ENCODE data around the gene TRERF1. TPM values are rescaled to one million over a fixed set of nuclear protein-coding genes. Genes with fewer than 3 reads are reported as not detected.

The TRERF1 gene
- total and polyA plus RNA-seq, 5 donors from 2014 or later: 2.3 to 55.7 (median 4.7) TPM

GRCh38 chr6:42370323-42370985 is 81.3 kb downstream of the TRERF1 start:
- Mint-ChIP-seq H3K27ac (peak overlapping the region; percentile 52 to 96 (median 86)), H3K27me3 (no peaks in the 10 kb centered on the region)
- peak overlapping the region; percentile 33 for H3K27ac ChIP-seq (ENCODE audit: insufficient read depth, low read length, poor library complexity, severe bottlenecking)

GRCh38 chr6:42369568-42369967 is 82.2 kb downstream of the TRERF1 start:
- peak overlapping the region; percentile 75 for H3K27ac ChIP-seq (ENCODE audit: insufficient read depth, low read length, poor library complexity, severe bottlenecking)

More at GRCh38 chr6:42370323-42370985, 81.3 kb downstream of the TRERF1 start:
- no peaks in the 10 kb centered on the region for H3K9me3 Mint-ChIP-seq
- H3K36me3 Mint-ChIP-seq: peaks cover 13% of the 10 kb centered on the region
- no peaks in the 10 kb centered on the region for H3K27me3 ChIP-seq (ENCODE audit: control insufficient read depth, insufficient read depth, low read length)
- peaks cover 68% of the 10 kb centered on the region for H3K4me1 ChIP-seq (ENCODE audit: control insufficient read depth, insufficient read depth, low read length, poor library complexity, severe bottlenecking)
- DNase-seq: no peak
- peaks cover 31 to 91% (median 56%) of the 10 kb centered on the region in 4 donors for H3K4me1 Mint-ChIP-seq
- no peaks in the 10 kb centered on the region for H3K36me3 ChIP-seq (ENCODE audit: control insufficient read depth, insufficient read depth, low read length)
- peak overlapping the region in 1 of 4 donors; percentile 52 for H3K4me3 Mint-ChIP-seq
- ATAC-seq (ENCODE audit: low read depth in 2 of 2): no peak
- no peaks in the 10 kb centered on the region for H3K9me3 ChIP-seq (ENCODE audit: control insufficient read depth in 2 of 2, low read length in 2 of 2)
- no peak overlapping the region for H3K4me3 ChIP-seq (ENCODE audit: low read depth, low read length)

GRCh38 chr6:42368181-42368580 is 83.5 kb downstream of the TRERF1 start:
- Mint-ChIP-seq H3K9me3 (no peaks in the 10 kb centered on the region), H3K4me3 (peak overlapping the region; percentile 71 to 83 (median 78))

More at GRCh38 chr6:42369568-42369967, 82.2 kb downstream of the TRERF1 start:
- Histone ChIP-seq H3K4me3 (ENCODE audit: low read depth, low read length) (peak overlapping the region; percentile 65), H3K36me3 (ENCODE audit: control insufficient read depth, insufficient read depth, low read length) (no peaks in the 10 kb centered on the region), H3K27me3 (ENCODE audit: control insufficient read depth, insufficient read depth, low read length) (no peaks in the 10 kb centered on the region), H3K4me1 (ENCODE audit: control insufficient read depth, insufficient read depth, low read length, poor library complexity, severe bottlenecking) (peaks cover 72% of the 10 kb centered on the region), H3K9me3 (ENCODE audit: control insufficient read depth in 2 of 2, low read length in 2 of 2) (no peaks in the 10 kb centered on the region)
- Mint-ChIP-seq H3K9me3 (no peaks in the 10 kb centered on the region), H3K4me1 (peaks cover 33 to 93% (median 59%) of the 10 kb centered on the region in 4 donors), H3K27ac (peak overlapping the region; percentile 86 to 96 (median 95)), H3K27me3 (no peaks in the 10 kb centered on the region), H3K36me3 (peaks cover 18% of the 10 kb centered on the region), H3K4me3 (peak overlapping the region; percentile 4 to 90 (median 56))
- ATAC-seq (ENCODE audit: low read depth in 2 of 2) (peak; percentile 35 to 52), DNase-seq (peak in 2 of 3 donors; percentile 44 to 78)

GRCh38 chr6:42367353-42368011 is 84.2 kb downstream of the TRERF1 start:
- Mint-ChIP-seq H3K27me3 (no peaks in the 10 kb centered on the region), H3K4me1 (peaks cover 30 to 90% (median 61%) of the 10 kb centered on the region in 4 donors), H3K27ac (peak overlapping the region; percentile 93 to 99 (median 96)), H3K4me3 (peak overlapping the region; percentile 71 to 83 (median 78)), H3K36me3 (peaks cover 29% of the 10 kb centered on the region), H3K9me3 (no peaks in the 10 kb centered on the region)
- Histone ChIP-seq H3K27me3 (ENCODE audit: control insufficient read depth, insufficient read depth, low read length) (no peaks in the 10 kb centered on the region), H3K9me3 (ENCODE audit: control insufficient read depth in 2 of 2, low read length in 2 of 2) (no peaks in the 10 kb centered on the region), H3K4me3 (ENCODE audit: low read depth, low read length) (peak overlapping the region; percentile 65), H3K4me1 (ENCODE audit: control insufficient read depth, insufficient read depth, low read length, poor library complexity, severe bottlenecking) (peaks cover 56% of the 10 kb centered on the region), H3K27ac (ENCODE audit: insufficient read depth, low read length, poor library complexity, severe bottlenecking) (peak overlapping the region; percentile 75), H3K36me3 (ENCODE audit: control insufficient read depth, insufficient read depth, low read length) (no peaks in the 10 kb centered on the region)
- ATAC-seq (ENCODE audit: low read depth in 2 of 2) (peak; percentile 41 to 49), DNase-seq (peak in 2 of 3 donors; percentile 25 to 51)

More at GRCh38 chr6:42368181-42368580, 83.5 kb downstream of the TRERF1 start:
- no peaks in the 10 kb centered on the region for H3K27me3 Mint-ChIP-seq
- Histone ChIP-seq H3K4me3 (ENCODE audit: low read depth, low read length) (peak overlapping the region; percentile 65), H3K36me3 (ENCODE audit: control insufficient read depth, insufficient read depth, low read length) (no peaks in the 10 kb centered on the region), H3K4me1 (ENCODE audit: control insufficient read depth, insufficient read depth, low read length, poor library complexity, severe bottlenecking) (peaks cover 60% of the 10 kb centered on the region), H3K27ac (ENCODE audit: insufficient read depth, low read length, poor library complexity, severe bottlenecking) (peak overlapping the region; percentile 75), H3K9me3 (ENCODE audit: control insufficient read depth in 2 of 2, low read length in 2 of 2) (no peaks in the 10 kb centered on the region), H3K27me3 (ENCODE audit: control insufficient read depth, insufficient read depth, low read length) (no peaks in the 10 kb centered on the region)
- peak; percentile 40 to 42 for ATAC-seq (ENCODE audit: low read depth in 2 of 2)
- peaks cover 33 to 93% (median 63%) of the 10 kb centered on the region in 4 donors for H3K4me1 Mint-ChIP-seq
- peak in 2 of 3 donors; percentile 32 to 41 for DNase-seq
- peak overlapping the region; percentile 93 to 99 (median 96) for H3K27ac Mint-ChIP-seq
- peaks cover 27% of the 10 kb centered on the region for H3K36me3 Mint-ChIP-seq

GRCh38 chr6:42366999-42367352 is 84.8 kb downstream of the TRERF1 start:
- peak overlapping the region; percentile 93 to 99 (median 96) for H3K27ac Mint-ChIP-seq
- ATAC-seq (ENCODE audit: low read depth in 2 of 2) (no peak), DNase-seq (no peak)
- peak overlapping the region; percentile 71 to 83 (median 80) for H3K4me3 Mint-ChIP-seq
- no peaks in the 10 kb centered on the region for H3K9me3 Mint-ChIP-seq
- H3K36me3 Mint-ChIP-seq: peaks cover 29% of the 10 kb centered on the region
- Histone ChIP-seq H3K4me1 (ENCODE audit: control insufficient read depth, insufficient read depth, low read length, poor library complexity, severe bottlenecking) (peaks cover 56% of the 10 kb centered on the region), H3K9me3 (ENCODE audit: control insufficient read depth in 2 of 2, low read length in 2 of 2) (no peaks in the 10 kb centered on the region), H3K27ac (ENCODE audit: insufficient read depth, low read length, poor library complexity, severe bottlenecking) (peak overlapping the region; percentile 75), H3K27me3 (ENCODE audit: control insufficient read depth, insufficient read depth, low read length) (no peaks in the 10 kb centered on the region), H3K36me3 (ENCODE audit: control insufficient read depth, insufficient read depth, low read length) (no peaks in the 10 kb centered on the region), H3K4me3 (ENCODE audit: low read depth, low read length) (peak overlapping the region; percentile 65)
- H3K27me3 Mint-ChIP-seq: no peaks in the 10 kb centered on the region
- H3K4me1 Mint-ChIP-seq: peaks cover 28 to 87% (median 59%) of the 10 kb centered on the region in 4 donors

- Histone ChIP-seq H3K27me3 (ENCODE audit: control insufficient read depth, insufficient read depth, low read length) (no peaks in the 10 kb centered on the region), H3K36me3 (ENCODE audit: control insufficient read depth, insufficient read depth, low read length) (peaks cover 1% of the 10 kb centered on the region), H3K9me3 (ENCODE audit: control insufficient read depth in 2 of 2, low read length in 2 of 2) (no peaks in the 10 kb centered on the region), H3K4me1 (ENCODE audit: control insufficient read depth, insufficient read depth, low read length, poor library complexity, severe bottlenecking) (peaks cover 56% of the 10 kb centered on the region), H3K27ac (ENCODE audit: insufficient read depth, low read length, poor library complexity, severe bottlenecking) (peak overlapping the region; percentile 75), H3K4me3 (ENCODE audit: low read depth, low read length) (peak overlapping the region; percentile 65)
- Mint-ChIP-seq H3K4me1 (peaks cover 30 to 82% (median 62%) of the 10 kb centered on the region in 4 donors), H3K36me3 (peaks cover 36% of the 10 kb centered on the region), H3K4me3 (peak overlapping the region; percentile 78 to 86 (median 82)), H3K27ac (peak overlapping the region; percentile 93 to 99 (median 96)), H3K9me3 (no peaks in the 10 kb centered on the region), H3K27me3 (no peaks in the 10 kb centered on the region)
- DNase-seq: peak in 1 of 3 donors; percentile 40
- no peak for ATAC-seq (ENCODE audit: low read depth in 2 of 2)
These were observed 85.6 kb downstream of the TRERF1 start for GRCh38 chr6:42366011-42366705.

- Histone ChIP-seq H3K36me3 (ENCODE audit: control insufficient read depth, insufficient read depth, low read length) (peaks cover 7% of the 10 kb centered on the region), H3K27ac (ENCODE audit: insufficient read depth, low read length, poor library complexity, severe bottlenecking) (no peak overlapping the region), H3K4me1 (ENCODE audit: control insufficient read depth, insufficient read depth, low read length, poor library complexity, severe bottlenecking) (peaks cover 56% of the 10 kb centered on the region), H3K4me3 (ENCODE audit: low read depth, low read length) (no peak overlapping the region), H3K27me3 (ENCODE audit: control insufficient read depth, insufficient read depth, low read length) (no peaks in the 10 kb centered on the region), H3K9me3 (ENCODE audit: control insufficient read depth in 2 of 2, low read length in 2 of 2) (no peaks in the 10 kb centered on the region)
- no peaks in the 10 kb centered on the region for H3K9me3 Mint-ChIP-seq
- DNase-seq: no peak
- H3K36me3 Mint-ChIP-seq: peaks cover 39% of the 10 kb centered on the region
- ATAC-seq (ENCODE audit: low read depth in 2 of 2): no peak
- no peak overlapping the region for H3K4me3 Mint-ChIP-seq
- peak overlapping the region in 2 of 3 donors; percentile 93 to 96 for H3K27ac Mint-ChIP-seq
- peaks cover 31 to 72% (median 61%) of the 10 kb centered on the region in 4 donors for H3K4me1 Mint-ChIP-seq
- no peaks in the 10 kb centered on the region for H3K27me3 Mint-ChIP-seq
These were observed 86.7 kb downstream of the TRERF1 start for GRCh38 chr6:42365021-42365420.

Data from CD4-positive, CD25-positive, alpha-beta regulatory T cell (primary cell).